ENCODE measurements around the gene FHAD1. TPM values are rescaled to one million over a fixed set of nuclear protein-coding genes. Genes with fewer than 3 reads are reported as not detected.

FHAD1 gene
- total and polyA plus RNA-seq, 2 of the 13 experiments (the other 11 are each of a cell fraction or from before 2014, with no cell fraction given): not detected

DNA sequence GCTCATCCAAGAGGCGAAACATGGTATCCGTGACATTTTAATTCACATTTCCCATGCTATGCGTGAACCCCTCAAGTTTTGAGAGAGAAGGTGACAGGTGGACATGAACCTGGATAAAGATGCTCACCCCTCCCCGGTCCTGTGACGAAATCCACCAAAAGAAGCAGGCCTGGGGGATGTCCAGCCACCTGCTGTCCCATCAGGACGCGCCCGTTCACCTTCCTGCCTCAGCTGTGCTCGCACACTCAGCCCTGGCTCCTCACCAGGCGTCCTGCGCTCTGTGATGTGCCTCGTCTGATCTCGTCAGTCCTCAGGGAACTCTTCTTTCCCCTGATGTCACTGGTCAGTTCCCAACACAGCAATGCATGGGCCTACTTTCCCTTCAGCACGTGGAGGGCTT lies 10.3 kb downstream of the FHAD1 start:
- H3K4me3 ChIP-seq (replicated peaks in 1 of 3; ENCODE audit: insufficient read depth in 1 of 3, low read depth in 2 of 3, low read length in 3 of 3): no peak overlapping the region
- peaks cover 0 to 20% of the 10 kb centered on the region in 2 experiments; a peak in 3 of 5 replicates for H3K27me3 ChIP-seq (ENCODE audit: control insufficient read depth in 1 of 2, insufficient read depth in 2 of 2, low read length in 2 of 2)
- H3K27ac ChIP-seq (ENCODE audit: extremely low read length, insufficient read depth, low read length): no peak overlapping the region
- FAIRE-seq (no peak), ATAC-seq (no peak), DNase-seq (ENCODE audit: low spot score) (no peak)
- ChIA-PET POLR2A (no interaction called here), CTCF (ENCODE audit: low intra/inter-chr PET ratio, low total read pairs) (no interaction called here)
- WGBS (ENCODE audit: low lambda C conversion rate): 57% methylated on average over 14 of the region's 14 CpGs
- H3K9me3 ChIP-seq (ENCODE audit: low read length): no peaks in the 10 kb centered on the region
- no peak overlapping the region for H3K4me2 ChIP-seq (ENCODE audit: low read depth, low read length)
- no peaks in the 10 kb centered on the region for H4K20me1 ChIP-seq (ENCODE audit: insufficient read depth, low read length)
- H3K36me3 ChIP-seq (replicated peaks in 1 of 2; ENCODE audit: control insufficient read depth in 1 of 2, insufficient read depth in 2 of 2, low read length in 2 of 2): no peaks in the 10 kb centered on the region
- peaks cover 30% of the 10 kb centered on the region for H3K4me1 ChIP-seq (ENCODE audit: insufficient read depth, low read length)
- no peaks in the 10 kb centered on the region for H3K79me2 ChIP-seq (ENCODE audit: insufficient read depth, low read length)
- intact Hi-C loops (cut with micrococcal nuclease; ENCODE audit: unreplicated experiment): no loop called here
- BruUV-seq (replicated peaks): no TSS peak
- no peak overlapping the region for H2AFZ ChIP-seq (ENCODE audit: low read length)
- in situ Hi-C loops (cut with HindIII; ENCODE audit: extremely low pct_ligation_motif_present, low pct_unique_long_range_greater_than_20kb): no loop called here
- TF ChIP-seq, protein P1, sequence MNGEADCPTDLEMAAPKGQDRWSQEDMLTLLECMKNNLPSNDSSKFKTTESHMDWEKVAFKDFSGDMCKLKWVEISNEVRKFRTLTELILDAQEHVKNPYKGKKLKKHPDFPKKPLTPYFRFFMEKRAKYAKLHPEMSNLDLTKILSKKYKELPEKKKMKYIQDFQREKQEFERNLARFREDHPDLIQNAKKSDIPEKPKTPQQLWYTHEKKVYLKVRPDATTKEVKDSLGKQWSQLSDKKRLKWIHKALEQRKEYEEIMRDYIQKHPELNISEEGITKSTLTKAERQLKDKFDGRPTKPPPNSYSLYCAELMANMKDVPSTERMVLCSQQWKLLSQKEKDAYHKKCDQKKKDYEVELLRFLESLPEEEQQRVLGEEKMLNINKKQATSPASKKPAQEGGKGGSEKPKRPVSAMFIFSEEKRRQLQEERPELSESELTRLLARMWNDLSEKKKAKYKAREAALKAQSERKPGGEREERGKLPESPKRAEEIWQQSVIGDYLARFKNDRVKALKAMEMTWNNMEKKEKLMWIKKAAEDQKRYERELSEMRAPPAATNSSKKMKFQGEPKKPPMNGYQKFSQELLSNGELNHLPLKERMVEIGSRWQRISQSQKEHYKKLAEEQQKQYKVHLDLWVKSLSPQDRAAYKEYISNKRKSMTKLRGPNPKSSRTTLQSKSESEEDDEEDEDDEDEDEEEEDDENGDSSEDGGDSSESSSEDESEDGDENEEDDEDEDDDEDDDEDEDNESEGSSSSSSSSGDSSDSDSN (CRISPR knock-in tag; IDR thresholded peaks at IDR 0.05): no peak
- TF ChIP-seq MXD4 (CRISPR knock-in tag; IDR thresholded peaks at IDR 0.05): no peak
- TF ChIP-seq DR1 (CRISPR knock-in tag; IDR thresholded peaks at IDR 0.05): no peak
- TF ChIP-seq ZNF816 (CRISPR knock-in tag; IDR thresholded peaks at IDR 0.05; ENCODE audit: borderline replicate concordance): no peak
- TF ChIP-seq, protein P2, sequence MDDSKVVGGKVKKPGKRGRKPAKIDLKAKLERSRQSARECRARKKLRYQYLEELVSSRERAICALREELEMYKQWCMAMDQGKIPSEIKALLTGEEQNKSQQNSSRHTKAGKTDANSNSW (CRISPR knock-in tag; IDR thresholded peaks at IDR 0.05; ENCODE audit: borderline replicate concordance): no peak
- no peak for TF ChIP-seq ZNF441 (CRISPR knock-in tag; IDR thresholded peaks at IDR 0.05; ENCODE audit: borderline replicate concordance)
- TF ChIP-seq NFKB2 (CRISPR knock-in tag; IDR thresholded peaks at IDR 0.05; ENCODE audit: borderline replicate concordance): no peak
- no peak for TF ChIP-seq ATM (IDR thresholded peaks at IDR 0.05; ENCODE audit: borderline replicate concordance)
- no peak for TF ChIP-seq TERF1 (CRISPR knock-in tag; IDR thresholded peaks at IDR 0.05)
- no peak overlapping the region for H3K9ac ChIP-seq (ENCODE audit: insufficient read depth, low read depth, low read length)

All from HepG2 (cell line).